HUES64 (cell line): Measurements from ENCODE around the gene CDH23.

Experiments used
- H3K27ac ChIP-seq: 2 replicates; pipeline ENCODE4 v1.7.0; 2013; ENCODE audit warnings: low read depth, low read length, inconsistent platforms
- H3K27me3 ChIP-seq: 2 replicates; pipeline ENCODE4 v1.6.1; 2013; ENCODE audit warnings: mild to moderate bottlenecking, low read length; ENCODE audit not compliant: insufficient read depth
- H3K36me3 ChIP-seq: 2 replicates; pipeline ENCODE4 v1.6.1; 2013; ENCODE audit warnings: mild to moderate bottlenecking, low read length; ENCODE audit not compliant: insufficient read depth
- H3K4me1 ChIP-seq: 2 replicates; pipeline ENCODE4 v1.6.1; 2013; ENCODE audit warnings: mild to moderate bottlenecking, low read length, moderate library complexity; ENCODE audit not compliant: insufficient read depth
- H3K4me3 ChIP-seq: 2 replicates; pipeline ENCODE4 v1.5.1; 2013; ENCODE audit warnings: mild to moderate bottlenecking, low read length, moderate library complexity
- H3K9ac ChIP-seq: 2 replicates; pipeline ENCODE4 v1.6.1; 2013; ENCODE audit warnings: mild to moderate bottlenecking, low read depth, low read length
- H3K9me3 ChIP-seq: 2 replicates; pipeline ENCODE4 v1.6.1; 2013; ENCODE audit warnings: low read depth, low read length; ENCODE audit not compliant: insufficient read depth
- WGBS: fragments of 150-250, 120-280 bp; methylation state at CpG from one replicate; pipeline ENCODE4 v1.1.7; 2013; ENCODE audit warnings: missing lambda C conversion rate; 5-methylcytosine and 5-hydroxymethylcytosine counted together

The CDH23 gene

DNA sequence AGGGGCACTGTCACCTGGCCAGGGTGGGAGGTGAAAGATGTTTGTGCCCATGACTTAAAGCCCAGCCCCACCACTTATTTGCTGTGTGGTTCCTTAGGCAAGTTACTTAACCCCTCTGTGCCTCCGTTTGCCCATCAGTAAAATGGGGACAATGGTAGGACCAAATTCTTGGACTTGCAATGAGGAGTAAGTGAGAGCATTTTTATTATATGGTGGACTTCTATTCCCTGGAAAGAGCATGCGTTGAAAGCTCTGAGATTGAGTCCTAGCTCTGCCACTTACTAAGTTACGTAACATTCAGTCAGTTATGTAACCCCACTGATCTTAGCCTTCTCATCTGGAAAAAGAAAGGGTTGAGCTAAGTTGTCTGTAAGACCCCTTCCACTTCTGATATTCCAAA lies 357.8 kb downstream of the CDH23 start:
- H3K4me1 ChIP-seq = peaks cover 13% of the 10 kb centered on the region
- H3K27me3 ChIP-seq = no peaks in the 10 kb centered on the region
- H3K9me3 ChIP-seq = no peaks in the 10 kb centered on the region
- H3K9ac ChIP-seq = no peak overlapping the region
- no peak overlapping the region for H3K27ac ChIP-seq
- no peak overlapping the region for H3K4me3 ChIP-seq
- 93% methylated on average over 3 of the region's 3 CpGs for WGBS
- H3K36me3 ChIP-seq = no peaks in the 10 kb centered on the region

DNA sequence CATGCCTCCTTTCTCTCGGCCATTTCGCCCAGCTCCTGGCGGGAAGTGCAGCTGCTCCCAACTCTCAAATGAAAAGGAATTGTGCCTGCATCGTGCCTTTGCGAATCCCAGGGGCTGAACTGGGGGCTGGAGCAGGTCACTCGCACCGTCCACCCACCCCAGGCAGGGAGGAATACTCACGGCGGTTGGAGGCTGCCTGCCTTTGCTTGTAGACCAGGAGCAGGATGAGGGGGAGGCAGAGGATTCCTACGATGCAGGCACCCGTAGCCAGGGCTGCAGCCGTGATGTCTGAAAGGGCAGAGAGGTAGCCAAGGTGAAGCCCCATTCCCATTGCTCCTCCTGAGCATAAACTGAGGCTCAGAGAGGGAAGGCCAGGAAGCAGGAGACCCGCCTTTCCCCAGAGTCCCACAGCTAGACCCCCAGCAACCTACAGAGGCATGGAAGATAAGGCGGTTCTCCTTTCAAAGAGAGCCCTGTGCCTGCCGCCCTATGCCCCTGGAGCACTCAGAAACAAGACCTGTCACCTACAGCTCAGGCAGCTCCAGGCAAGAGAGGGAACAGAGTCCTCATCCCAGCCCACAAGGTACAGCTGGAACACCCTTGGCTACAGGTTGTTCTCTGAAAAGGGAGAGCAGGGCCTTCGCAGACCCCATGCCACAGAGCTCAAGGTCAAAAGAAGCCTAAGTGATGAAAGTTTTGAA lies 358.6 kb downstream of the CDH23 start:
- 88% methylated on average over 16 of the region's 16 CpGs for WGBS
- Histone ChIP-seq H3K4me3 (no peak overlapping the region), H3K9ac (no peak overlapping the region), H3K9me3 (no peaks in the 10 kb centered on the region), H3K4me1 (peaks cover 13% of the 10 kb centered on the region), H3K27ac (no peak overlapping the region), H3K36me3 (no peaks in the 10 kb centered on the region), H3K27me3 (no peaks in the 10 kb centered on the region)

DNA sequence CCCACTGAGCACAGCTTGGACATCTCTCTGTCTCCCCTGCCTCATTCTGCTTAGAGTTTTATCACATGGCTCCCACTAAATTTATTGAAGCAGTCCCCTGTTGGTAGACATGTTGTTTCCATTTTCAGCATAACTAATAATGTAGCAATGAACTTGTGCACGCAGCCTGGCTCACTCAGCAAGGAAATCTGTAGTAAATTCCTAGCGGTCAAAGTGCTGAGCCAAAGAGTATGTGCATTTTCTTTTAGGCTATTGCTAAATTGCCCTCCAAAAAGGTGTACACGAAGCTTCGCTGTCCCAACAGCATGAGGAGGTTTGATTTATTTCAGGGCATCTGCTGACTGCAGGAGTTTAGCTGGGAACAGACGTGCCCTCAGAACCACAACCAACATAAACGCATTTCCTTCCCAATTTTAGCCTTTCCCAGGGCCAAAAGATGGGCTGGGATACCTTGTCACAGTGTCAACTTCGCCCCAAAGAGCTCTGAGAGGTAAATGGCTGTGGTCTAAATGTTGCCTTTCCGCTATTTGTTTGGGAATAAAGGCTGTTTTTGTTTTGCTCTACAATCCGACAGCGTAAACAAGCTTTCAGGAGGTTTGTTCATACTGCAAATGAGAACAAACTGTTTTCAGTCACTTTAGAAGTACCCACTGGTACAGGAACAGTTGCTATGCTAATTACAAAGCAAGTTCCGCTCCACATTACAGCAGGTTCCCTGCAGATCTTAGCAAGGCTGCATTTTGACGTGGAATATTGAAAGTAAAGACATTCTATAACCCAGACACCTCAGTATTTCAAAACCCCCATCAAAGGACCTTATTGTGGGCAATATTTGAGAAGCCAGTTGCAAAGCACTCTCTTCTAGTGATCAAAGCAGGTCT lies 359.8 kb downstream of the CDH23 start:
- no peaks in the 10 kb centered on the region for H3K27me3 ChIP-seq
- H3K4me1 ChIP-seq = peaks cover 13% of the 10 kb centered on the region
- no peaks in the 10 kb centered on the region for H3K36me3 ChIP-seq
- 78% methylated on average over 12 of the region's 12 CpGs for WGBS
- H3K9me3 ChIP-seq = no peaks in the 10 kb centered on the region
- no peak overlapping the region for H3K27ac ChIP-seq
- H3K9ac ChIP-seq = no peak overlapping the region
- H3K4me3 ChIP-seq = no peak overlapping the region

DNA sequence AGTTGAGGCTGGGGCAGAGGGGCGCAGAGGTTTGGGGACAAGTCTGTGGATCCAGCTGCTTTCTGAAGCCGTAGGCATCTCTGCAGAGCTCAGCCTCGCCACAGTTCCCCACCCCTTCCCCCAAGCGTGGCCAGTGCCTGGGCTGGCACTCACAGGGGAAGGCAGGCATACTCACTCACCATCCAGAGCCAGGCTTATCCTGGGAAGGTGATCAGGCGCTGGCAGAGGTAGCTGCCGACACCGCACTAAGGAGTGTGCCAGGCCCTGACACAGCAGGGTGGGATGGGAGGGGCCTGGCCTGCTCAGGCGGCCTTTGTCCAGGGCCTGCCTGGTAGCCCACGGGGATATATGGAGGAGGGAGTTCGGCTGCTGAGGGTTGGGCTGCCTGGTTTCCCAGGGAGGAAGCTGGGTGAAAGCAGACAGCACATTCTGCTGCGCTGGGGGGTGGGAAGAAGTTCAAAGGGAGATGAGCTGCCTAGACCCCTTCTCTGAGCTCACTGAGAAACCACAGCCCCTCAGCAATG lies 360.7 kb downstream of the CDH23 start:
- H3K4me3 ChIP-seq = no peak overlapping the region
- H3K27ac ChIP-seq = no peak overlapping the region
- no peaks in the 10 kb centered on the region for H3K9me3 ChIP-seq
- no peaks in the 10 kb centered on the region for H3K27me3 ChIP-seq
- peaks cover 13% of the 10 kb centered on the region for H3K4me1 ChIP-seq
- no peak overlapping the region for H3K9ac ChIP-seq
- 56% methylated on average over 11 of the region's 11 CpGs for WGBS
- H3K36me3 ChIP-seq = no peaks in the 10 kb centered on the region

DNA sequence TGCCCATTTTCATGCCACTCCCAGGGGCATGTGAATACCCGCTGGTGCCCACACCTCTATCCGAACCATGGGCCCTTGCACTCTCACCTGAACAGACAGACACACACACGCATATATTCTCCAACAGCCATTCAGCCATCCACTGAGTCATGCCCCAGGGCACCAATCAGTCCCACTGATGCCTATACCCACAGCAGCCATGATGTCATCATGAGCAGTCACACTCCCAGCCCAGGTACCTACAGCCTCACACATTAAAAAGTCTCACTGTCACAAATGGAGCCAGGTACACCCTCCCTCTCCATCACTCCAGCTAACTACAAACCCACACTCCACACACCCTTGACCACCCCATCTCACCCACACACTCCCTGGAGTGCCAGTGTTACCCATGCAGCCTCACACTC lies 364.4 kb downstream of the CDH23 start:
- no peaks in the 10 kb centered on the region for H3K27me3 ChIP-seq
- peaks cover 10% of the 10 kb centered on the region for H3K4me1 ChIP-seq
- H3K9me3 ChIP-seq = no peaks in the 10 kb centered on the region
- 91% methylated on average over 3 of the region's 3 CpGs for WGBS
- no peak overlapping the region for H3K4me3 ChIP-seq
- no peak overlapping the region for H3K9ac ChIP-seq
- no peak overlapping the region for H3K27ac ChIP-seq
- H3K36me3 ChIP-seq = no peaks in the 10 kb centered on the region

DNA sequence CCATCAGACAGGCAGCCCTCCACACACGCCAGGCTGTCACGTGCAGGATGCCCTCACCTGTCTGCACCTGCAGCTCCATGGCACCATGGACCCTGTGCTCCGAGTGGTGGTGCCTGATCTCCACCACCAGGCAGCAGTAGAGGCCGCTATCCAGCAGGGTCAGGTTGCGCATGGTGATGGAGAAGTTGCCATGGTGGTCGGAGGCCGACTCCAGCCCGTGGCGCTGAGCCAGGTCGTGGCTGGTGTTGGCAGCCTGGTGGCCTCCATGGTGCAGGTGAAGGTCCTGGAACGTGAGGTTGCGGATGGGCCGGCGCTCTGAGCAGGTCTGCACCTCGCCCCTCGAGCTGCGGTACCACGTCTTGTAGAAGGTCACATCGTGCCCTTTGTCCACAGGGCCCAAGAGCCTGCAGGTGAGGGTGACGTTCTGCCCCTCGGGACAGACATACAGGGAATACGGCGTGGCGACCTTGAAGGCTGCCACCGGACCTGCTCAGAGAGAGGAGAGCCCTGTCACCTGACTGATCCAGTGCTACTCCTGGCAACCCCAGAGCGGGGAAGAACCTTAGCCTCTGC lies 364.9 kb downstream of the CDH23 start:
- Histone ChIP-seq H3K4me1 (peaks cover 8% of the 10 kb centered on the region), H3K9me3 (no peaks in the 10 kb centered on the region), H3K9ac (no peak overlapping the region), H3K4me3 (no peak overlapping the region), H3K36me3 (no peaks in the 10 kb centered on the region), H3K27ac (no peak overlapping the region), H3K27me3 (no peaks in the 10 kb centered on the region)
- 93% methylated on average over 26 of the region's 26 CpGs for WGBS

DNA sequence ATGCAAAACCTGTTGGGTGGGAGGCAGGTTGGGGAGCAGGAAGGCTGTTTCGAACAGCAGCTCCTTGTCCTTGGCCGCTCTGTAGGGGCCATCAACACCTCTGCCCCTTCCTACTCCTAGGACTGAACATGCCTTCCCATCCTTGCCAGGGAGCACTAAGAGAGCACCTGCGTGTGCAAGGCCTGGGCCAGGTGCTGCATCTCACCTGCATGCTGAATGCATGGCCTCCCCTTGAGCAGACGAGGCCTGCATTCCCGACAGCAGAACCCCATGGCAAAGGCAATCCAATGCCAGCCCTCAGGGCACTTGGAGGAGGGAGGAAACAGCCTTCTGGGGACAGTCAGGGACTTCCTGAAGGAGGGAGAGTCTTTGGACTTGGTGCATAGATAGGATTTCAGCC lies 365.6 kb downstream of the CDH23 start:
- Histone ChIP-seq H3K27ac (no peak overlapping the region), H3K36me3 (no peaks in the 10 kb centered on the region), H3K4me1 (peaks cover 1% of the 10 kb centered on the region; the same call in 1 of the 2 replicates), H3K4me3 (no peak overlapping the region), H3K27me3 (no peaks in the 10 kb centered on the region), H3K9ac (no peak overlapping the region), H3K9me3 (no peaks in the 10 kb centered on the region)
- WGBS = 79% methylated on average over 5 of the region's 5 CpGs

DNA sequence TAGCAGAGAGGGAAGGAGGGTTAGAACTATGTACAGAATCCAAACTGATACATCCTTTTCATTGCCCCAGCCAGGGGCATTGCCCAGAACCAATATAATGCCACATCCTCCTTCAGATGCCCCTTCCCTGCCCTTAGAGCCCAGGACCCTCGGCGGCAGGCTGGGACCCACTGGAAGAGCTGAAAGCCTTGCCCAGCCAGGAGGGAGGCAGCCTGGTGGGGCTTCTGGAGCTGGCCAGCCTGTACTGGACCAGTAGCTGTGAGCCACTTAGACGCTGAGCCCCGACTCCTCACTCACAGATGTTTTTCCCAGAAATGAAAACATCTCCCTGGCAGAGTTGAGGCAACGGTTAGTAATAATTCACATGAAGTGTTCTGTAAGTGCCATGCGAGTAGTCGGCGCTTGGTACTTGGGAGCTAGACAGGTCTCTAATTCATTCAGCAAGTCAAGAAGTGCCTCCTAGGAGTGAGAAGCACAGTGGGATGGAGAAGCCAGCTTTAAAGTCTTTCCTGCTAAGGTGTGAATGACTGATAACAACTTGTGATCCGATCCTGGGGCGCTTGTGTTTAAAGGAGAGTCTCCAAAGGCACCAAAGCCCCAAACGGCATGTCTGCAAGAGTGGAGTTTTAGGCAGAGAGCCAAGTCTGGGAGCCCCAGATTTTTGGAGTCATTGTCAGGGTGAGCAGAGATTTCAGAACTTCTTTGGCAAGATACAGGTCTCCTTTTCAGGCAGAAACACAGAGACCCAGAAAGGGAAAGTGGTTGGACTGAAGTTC lies 366.8 kb downstream of the CDH23 start:
- H3K4me3 ChIP-seq = no peak overlapping the region
- H3K4me1 ChIP-seq = no peaks in the 10 kb centered on the region
- no peak overlapping the region for H3K9ac ChIP-seq
- 90% methylated on average over 11 of the region's 11 CpGs for WGBS
- H3K27me3 ChIP-seq = no peaks in the 10 kb centered on the region
- H3K27ac ChIP-seq = no peak overlapping the region
- H3K36me3 ChIP-seq = no peaks in the 10 kb centered on the region
- H3K9me3 ChIP-seq = no peaks in the 10 kb centered on the region

DNA sequence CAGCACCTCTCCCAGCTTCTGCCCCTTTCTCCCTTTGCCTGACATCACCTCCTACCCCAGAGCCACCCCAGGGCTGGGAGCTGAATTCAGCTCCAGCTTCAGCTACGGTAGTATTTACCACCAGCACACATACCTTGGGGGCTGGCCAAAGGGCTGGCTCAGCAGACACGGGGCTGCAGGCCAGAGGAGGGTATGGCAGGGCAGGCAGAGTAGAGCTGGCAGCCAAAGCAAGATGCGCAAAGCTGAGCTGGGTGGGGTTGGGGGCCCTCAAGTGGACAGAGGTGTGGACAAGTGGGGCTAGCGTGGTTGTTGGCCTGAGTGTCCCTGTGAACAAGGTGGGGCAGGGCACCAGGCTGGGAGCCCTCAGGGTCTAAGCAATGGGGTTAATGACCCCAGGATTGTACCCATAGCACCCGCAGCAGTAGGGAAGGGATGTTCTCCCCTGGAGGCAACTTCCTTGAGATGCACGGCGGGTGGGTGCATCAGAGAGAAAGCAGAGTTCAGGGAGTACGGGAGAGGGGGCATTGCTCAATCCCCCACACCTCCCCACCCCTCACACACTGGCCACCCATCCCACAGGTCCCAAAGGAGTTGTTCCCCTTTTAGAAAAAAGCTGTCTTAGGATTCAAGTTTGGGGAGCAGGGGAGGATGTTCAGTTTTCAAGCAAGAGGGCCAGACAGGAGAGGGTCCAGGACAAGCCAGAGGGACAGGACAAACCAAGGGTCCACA lies 368.6 kb downstream of the CDH23 start:
- Histone ChIP-seq H3K9ac (no peak overlapping the region), H3K4me1 (no peaks in the 10 kb centered on the region), H3K27ac (no peak overlapping the region), H3K4me3 (no peak overlapping the region), H3K27me3 (no peaks in the 10 kb centered on the region), H3K36me3 (no peaks in the 10 kb centered on the region), H3K9me3 (no peaks in the 10 kb centered on the region)
- 86% methylated on average over 8 of the region's 8 CpGs for WGBS

DNA sequence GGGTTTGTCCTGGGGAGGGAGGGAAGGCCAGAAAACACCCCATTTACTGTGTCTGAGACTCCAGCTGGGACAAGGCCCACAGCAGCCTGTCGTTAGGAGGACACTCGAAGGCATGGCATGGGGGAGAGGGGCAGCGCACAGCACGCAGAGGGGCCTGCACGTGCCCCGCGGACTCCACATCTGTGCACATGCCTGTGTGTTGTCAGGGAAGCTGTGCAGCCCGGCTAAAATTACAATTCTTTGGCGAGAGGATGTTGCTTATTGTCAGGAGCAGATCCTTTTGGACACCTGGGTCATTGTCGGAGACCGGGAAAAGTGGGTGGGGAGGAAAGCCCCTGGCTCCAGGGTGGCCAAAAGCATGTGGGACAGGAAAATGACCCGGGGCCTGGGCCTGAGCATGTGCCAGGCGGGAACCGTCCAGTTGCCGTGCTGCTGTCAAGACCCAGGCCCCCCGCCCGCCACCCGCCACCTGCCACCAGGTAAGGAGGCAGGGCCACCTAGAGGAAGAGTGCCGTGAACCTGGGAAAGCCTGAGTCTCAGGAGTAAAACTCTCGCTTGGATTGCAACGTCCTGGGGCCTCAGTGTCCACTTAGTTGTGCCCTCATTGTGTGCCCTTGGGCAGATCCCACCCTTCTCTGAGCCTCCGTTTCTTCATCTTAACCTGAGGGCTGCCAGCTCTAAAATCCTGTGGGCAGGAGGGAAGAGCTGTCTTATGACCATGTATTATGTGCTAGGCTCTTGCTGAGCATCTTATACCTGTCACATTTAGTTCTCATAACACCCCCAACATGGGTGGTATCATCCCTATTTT lies 369.4 kb downstream of the CDH23 start:
- Histone ChIP-seq H3K27ac (no peak overlapping the region), H3K4me3 (no peak overlapping the region), H3K4me1 (no peaks in the 10 kb centered on the region), H3K9me3 (no peaks in the 10 kb centered on the region), H3K36me3 (no peaks in the 10 kb centered on the region), H3K9ac (no peak overlapping the region), H3K27me3 (no peaks in the 10 kb centered on the region)
- WGBS = 91% methylated on average over 22 of the region's 22 CpGs
